ENCODE measurements around the gene HTR2A.

- TF ChIP-seq CTCF (IDR thresholded peaks at IDR 0.05) (no peak), POLR2AphosphoS5 (IDR thresholded peaks at IDR 0.05) (no peak), POLR2A (IDR thresholded peaks at IDR 0.05; ENCODE audit: low read depth) (no peak)
Observed at GRCh38 chr13:46858776-46859175, 38.1 kb downstream of the HTR2A start.
